SH-SY5Y (cell line): ENCODE measurements around the gene ACSL6.

Source experiments
- GATA2 ChIP-seq: IDR thresholded peaks from 2 replicates; pipeline ENCODE4 v1.6.1; 2011; ENCODE audit warnings: mild to moderate bottlenecking, low read depth, low read length
- GATA3 ChIP-seq: IDR thresholded peaks from 2 replicates; pipeline ENCODE4 v1.6.1; 2011; ENCODE audit warnings: low read depth, mild to moderate bottlenecking, low read length, moderate library complexity

GRCh38 chr5:132046880-132047299 lies 35.4 kb upstream of the ACSL6 start:
- TF ChIP-seq GATA3 (no peak), GATA2 (no peak)
